Prostate gland (tissue), 2 donors: Measurements from ENCODE around the gene COMT.

Experiments
- CTCF ChIP-seq, 4 experiments: fragments of 200-600 bp in 2 of 4; fragments of 450-650 bp in 2 of 4; sonication (generic) in 2 of 4; IDR thresholded peaks; 1 replicate in 3 of 4; 2 replicates in 1 of 4; pipeline ENCODE4 v1.5.1; 2016 to 2019; ENCODE audit warnings: antibody characterized with exemption in 4 of 4, mild to moderate bottlenecking in 2 of 4, moderate library complexity in 2 of 4
- POLR2A ChIP-seq: fragments of 450-650 bp; IDR thresholded peaks from one replicate; pipeline ENCODE4 v1.6.1; 2016; ENCODE audit warnings: antibody characterized with exemption, mild to moderate bottlenecking
- POLR2AphosphoS5 ChIP-seq: sonication (generic); formaldehyde crosslinking; IDR thresholded peaks from one replicate; pipeline ENCODE4 v1.6.1; 2017; ENCODE audit warnings: antibody characterized with exemption

- no peak for TF ChIP-seq CTCF (IDR thresholded peaks at IDR 0.05)
- TF ChIP-seq POLR2AphosphoS5 = no peak
- no peak for TF ChIP-seq POLR2A
Measured at GRCh38 chr22:19994851-19995610, 53.5 kb downstream of the COMT start.
